AG10803 (cell line): ENCODE results near the gene GALNT2.
A peak's percentile ranks its signal among the peaks of the same experiment; 100 is the strongest.

Experiments
- DNase-seq: peaks from one replicate; pipeline ENCODE4 v3.0.0; 2010; ENCODE audit warnings: low read depth
- H3K4me3 ChIP-seq: 2 replicates; pipeline ENCODE4 v1.5.1; 2011; ENCODE audit warnings: mild to moderate bottlenecking, low read length, control low read depth
- CTCF ChIP-seq: conservative IDR thresholded peaks from 2 replicates; pipeline ENCODE4 v1.5.1; 2011; ENCODE audit warnings: mild to moderate bottlenecking, low read length, control low read depth, inconsistent platforms

Gene GALNT2

GRCh38 chr1:230123280-230124185 lies 56.5 kb downstream of the GALNT2 start:
- DNase-seq, result no peak
- no peak overlapping the region for H3K4me3 ChIP-seq
- no peak for TF ChIP-seq CTCF

- H3K4me3 ChIP-seq, result no peak overlapping the region
- no peak for DNase-seq
Observed at GRCh38 chr1:230124186-230125128, 57.4 kb downstream of the GALNT2 start.

GRCh38 chr1:230125141-230125540 lies 58.1 kb downstream of the GALNT2 start:
- no peak for TF ChIP-seq CTCF
- no peak overlapping the region for H3K4me3 ChIP-seq
- DNase-seq, result no peak

More at GRCh38 chr1:230124186-230125128, 57.4 kb downstream of the GALNT2 start:
- TF ChIP-seq CTCF, result no peak

GRCh38 chr1:230125640-230126528 lies 58.8 kb downstream of the GALNT2 start:
- H3K4me3 ChIP-seq, result no peak overlapping the region

GRCh38 chr1:230126529-230127104 lies 59.6 kb downstream of the GALNT2 start:
- H3K4me3 ChIP-seq, result no peak overlapping the region
- TF ChIP-seq CTCF, result no peak

More at GRCh38 chr1:230125640-230126528, 58.8 kb downstream of the GALNT2 start:
- peak; percentile 57 for DNase-seq
- no peak for TF ChIP-seq CTCF

More at GRCh38 chr1:230126529-230127104, 59.6 kb downstream of the GALNT2 start:
- DNase-seq, result no peak
